Activated T-helper 9 cell treated with anti-CD3 and anti-CD28 coated beads, Interleukin-2, amount 50 U/mL, for 16 hours (primary cell): ENCODE data around the gene KRT80.

Experiments
- DNase-seq: peaks from one replicate; pipeline ENCODE4 v3.0.0-alpha.2; 2020; ENCODE audit warnings: low read depth

Gene KRT80

GRCh38 chr12:52210925-52211650, 19.3 kb upstream of the KRT80 start:
- DNase-seq = no peak

GRCh38 chr12:52210186-52210924, 18.5 kb upstream of the KRT80 start:
- no peak for DNase-seq

- no peak for DNase-seq
These were observed 17.5 kb upstream of the KRT80 start for GRCh38 chr12:52209321-52209720.

GRCh38 chr12:52208424-52209165, 16.8 kb upstream of the KRT80 start:
- no peak for DNase-seq

GRCh38 chr12:52207895-52208294, 16.1 kb upstream of the KRT80 start:
- DNase-seq = no peak

- no peak for DNase-seq
These were observed 15.3 kb upstream of the KRT80 start for GRCh38 chr12:52207106-52207505.

GRCh38 chr12:52206304-52207040, 14.7 kb upstream of the KRT80 start:
- no peak for DNase-seq

- no peak for DNase-seq
These were observed 13.9 kb upstream of the KRT80 start for GRCh38 chr12:52205612-52206303.

- no peak for DNase-seq
These were observed 13.2 kb upstream of the KRT80 start for GRCh38 chr12:52204931-52205505.

GRCh38 chr12:52204095-52204930, 12.5 kb upstream of the KRT80 start:
- no peak for DNase-seq

GRCh38 chr12:52203079-52203921, 11.5 kb upstream of the KRT80 start:
- DNase-seq = no peak

GRCh38 chr12:52202361-52203078, 10.7 kb upstream of the KRT80 start:
- no peak for DNase-seq

- no peak for DNase-seq
These were observed 9.6 kb upstream of the KRT80 start for GRCh38 chr12:52201451-52201839.

- no peak for DNase-seq
These were observed 9.1 kb upstream of the KRT80 start for GRCh38 chr12:52200781-52201450.

- DNase-seq = no peak
These were observed 8.4 kb upstream of the KRT80 start for GRCh38 chr12:52200086-52200780.

- no peak for DNase-seq
These were observed 7.6 kb upstream of the KRT80 start for GRCh38 chr12:52199294-52199919.
